Caki2 (cell line): ENCODE results near the gene KCNQ1. TPM values are rescaled to one million over a fixed set of nuclear protein-coding genes. Genes with fewer than 3 reads are reported as not detected.

ENCODE experiments used
- DNase-seq: peaks from one replicate; pipeline ENCODE4 v3.0.0-alpha.2; 2015; ENCODE audit warnings: low read depth
- in situ Hi-C: cut with HindIII; loops from 2 replicates; pipeline ENCODE4 v1.10.0; 2016; ENCODE audit warnings: low sequenced_read_pairs, low pct_unique_long_range_greater_than_20kb, mixed read lengths
- total RNA-seq: library from RNA; depleted of rRNA; stranded (reverse); fragments of >200 nt; shearing (Covaris generic); gene quantifications from 2 replicates; pipeline ENCODE4 v1.2.3, GENCODE V29; 2014; ENCODE audit warnings: low replicate concordance

The KCNQ1 gene
- total RNA-seq, 1 experiment from 2014 or later: not detected

DNA sequence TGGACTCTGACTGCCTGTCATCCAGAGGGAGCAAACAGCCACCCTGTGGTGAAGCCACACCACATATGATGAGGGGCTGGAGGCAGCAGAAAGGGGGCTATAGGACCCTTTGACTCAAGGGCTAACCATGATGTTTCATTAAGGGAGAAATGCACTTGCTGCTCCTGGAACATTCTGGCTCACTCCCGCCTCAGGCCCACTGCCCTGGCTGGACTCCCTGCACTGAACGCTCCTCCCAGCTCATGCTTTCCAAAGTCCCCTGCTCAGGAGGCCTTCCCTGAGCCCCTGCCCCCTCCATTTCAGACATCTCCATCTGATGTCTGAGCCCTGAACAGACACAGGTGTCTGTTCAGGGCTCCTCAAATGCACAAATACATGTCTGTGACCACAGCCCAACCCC is 371.7 kb downstream of the KCNQ1 start:
- in situ Hi-C loops: no loop called here
- DNase-seq: no peak

DNA sequence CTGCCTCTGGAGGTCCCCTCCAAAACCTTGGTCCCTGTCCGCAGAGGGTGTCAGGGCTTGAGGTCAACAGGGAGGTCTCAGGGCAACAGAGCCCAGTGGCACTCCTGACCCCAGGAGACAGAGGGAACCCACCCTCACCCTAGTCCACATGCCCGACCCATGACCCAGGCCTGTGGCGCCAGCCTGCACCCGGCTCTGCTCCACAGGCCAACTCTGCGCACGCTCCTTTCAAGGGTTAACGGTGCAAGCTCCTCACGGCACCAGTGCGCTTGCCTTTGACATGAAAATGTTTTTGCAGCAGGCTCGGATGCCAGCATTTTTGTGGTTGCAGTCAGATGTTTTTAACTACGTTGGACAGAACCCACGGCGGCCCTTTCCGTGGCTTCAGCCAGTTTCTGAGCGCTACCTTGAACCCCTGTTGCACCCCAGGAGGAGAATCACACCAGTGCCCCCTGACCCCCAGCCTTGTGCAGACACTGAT is 372.2 kb downstream of the KCNQ1 start:
- in situ Hi-C loops: no loop called here
- DNase-seq: no peak

DNA sequence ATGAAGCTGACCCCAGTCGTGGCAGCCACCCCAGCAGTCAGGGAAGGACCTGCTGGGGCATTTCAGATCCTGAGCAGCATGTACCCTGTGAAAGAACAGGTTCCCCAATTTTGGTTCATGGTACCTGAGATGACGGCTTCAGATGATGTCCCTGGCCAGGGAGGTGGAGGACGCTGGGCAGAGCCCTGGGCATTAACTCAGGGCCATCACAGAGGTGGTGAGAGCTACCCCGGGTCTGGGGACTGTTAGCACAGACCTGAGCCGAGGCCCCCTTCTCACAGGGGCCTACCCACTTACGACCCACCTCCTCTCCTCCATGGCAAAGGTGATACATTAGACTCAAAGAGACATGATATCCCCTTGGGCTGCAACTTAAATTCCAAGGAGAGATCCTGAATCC is 372.6 kb downstream of the KCNQ1 start:
- in situ Hi-C loops: no loop called here
- DNase-seq: no peak

DNA sequence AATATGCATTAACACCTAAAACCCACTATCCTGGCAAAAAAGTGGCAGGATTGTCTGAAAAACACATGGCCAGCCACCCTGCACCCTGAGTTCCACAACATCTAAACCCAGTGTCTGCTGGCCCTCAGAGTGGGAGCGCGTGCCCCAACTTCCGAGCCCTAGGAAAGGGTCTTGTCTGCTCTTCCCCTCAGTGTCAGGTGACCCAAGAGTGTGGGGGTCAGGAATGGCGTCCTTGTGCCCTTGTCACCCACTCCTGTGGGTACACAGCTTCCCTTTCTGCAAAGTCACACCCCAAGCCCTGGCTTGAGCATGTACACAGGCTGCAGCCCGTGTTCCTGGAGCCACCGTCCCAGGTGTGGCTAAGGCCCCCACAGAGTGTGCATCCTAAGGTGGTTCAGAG is 373.2 kb downstream of the KCNQ1 start:
- in situ Hi-C loops: no loop called here
- no peak for DNase-seq

DNA sequence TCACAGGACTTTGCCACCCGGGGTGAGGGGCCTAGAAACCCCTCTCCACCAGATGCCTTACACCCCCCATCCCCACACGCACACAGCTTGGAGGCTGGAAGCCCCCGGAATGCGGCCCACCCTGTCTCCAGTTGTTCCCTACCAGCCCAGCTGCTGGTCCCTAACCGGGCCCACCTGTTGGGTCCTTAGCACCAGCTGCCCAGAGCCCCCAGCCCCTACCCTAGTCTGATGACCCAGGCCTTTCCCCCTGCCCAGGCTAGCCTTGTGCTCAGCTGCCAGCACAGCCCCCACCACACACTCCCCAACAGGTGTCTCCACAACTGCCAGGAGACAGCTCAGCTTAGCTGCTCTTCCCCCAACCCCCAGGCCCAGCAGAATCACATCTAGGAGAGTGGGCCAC is 373.7 kb downstream of the KCNQ1 start:
- no peak for DNase-seq
- in situ Hi-C loops: no loop called here

DNA sequence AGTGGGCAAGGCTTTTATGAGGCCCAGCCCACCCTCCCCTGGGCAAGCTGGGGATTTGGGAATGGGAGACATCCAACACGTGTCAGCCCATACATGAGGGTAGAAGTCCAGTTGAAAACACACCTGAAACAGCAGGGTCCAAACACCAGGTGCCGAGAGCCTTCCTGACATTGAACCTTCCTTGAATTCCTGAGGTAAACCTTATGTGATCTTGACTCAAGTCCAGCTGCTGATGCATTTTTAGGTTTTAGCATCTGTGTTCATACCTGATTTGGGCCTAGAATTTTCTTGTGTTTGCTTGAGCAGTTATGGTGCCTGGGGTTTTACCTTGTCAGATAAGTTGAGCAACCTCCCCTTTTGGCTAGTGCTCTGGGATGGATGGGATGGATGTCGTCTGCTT is 374.5 kb downstream of the KCNQ1 start:
- no peak for DNase-seq
- in situ Hi-C loops: no loop called here

DNA sequence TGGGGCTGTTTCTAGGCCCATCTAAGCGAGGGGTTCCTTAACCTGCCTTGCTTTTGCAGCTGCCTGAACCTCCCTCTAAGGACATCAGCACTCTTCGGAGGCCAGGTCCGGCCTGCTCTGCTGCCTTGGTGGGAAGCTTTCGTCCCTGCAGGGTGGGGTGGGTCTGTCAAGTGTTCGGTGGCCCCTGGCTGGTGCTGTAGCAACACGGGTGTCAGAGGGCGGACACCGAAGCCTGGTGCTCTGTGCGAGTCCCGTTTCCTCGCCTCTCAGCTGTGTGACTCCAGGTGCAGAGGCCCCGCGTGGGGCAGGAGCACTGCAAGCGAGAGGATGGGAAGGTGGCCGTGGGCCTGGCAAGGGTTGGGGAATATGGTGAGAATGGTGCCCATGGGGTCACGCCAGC is 376.2 kb downstream of the KCNQ1 start:
- DNase-seq: no peak
- in situ Hi-C loops: no loop called here

DNA sequence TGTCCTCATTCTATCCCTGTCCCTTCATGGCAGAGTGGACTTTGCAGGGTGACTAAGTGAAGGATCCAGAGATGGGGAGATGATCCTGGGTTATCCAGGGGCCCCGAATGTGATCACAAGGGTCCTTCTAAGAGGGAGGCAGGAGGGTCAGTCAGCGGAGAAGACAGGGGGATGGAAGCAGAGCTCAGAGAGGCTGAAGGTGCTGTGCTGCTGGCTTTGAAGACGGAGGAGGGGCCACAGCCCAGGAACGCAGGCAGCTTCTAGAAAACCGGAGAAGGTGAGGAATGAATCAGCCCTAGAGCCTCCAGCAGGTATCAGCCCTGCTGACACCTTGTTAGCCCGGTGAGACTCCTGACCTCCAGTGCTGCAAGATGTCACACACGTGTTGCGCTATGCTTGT is 377.1 kb downstream of the KCNQ1 start:
- DNase-seq: no peak
- in situ Hi-C loops: no loop called here

DNA sequence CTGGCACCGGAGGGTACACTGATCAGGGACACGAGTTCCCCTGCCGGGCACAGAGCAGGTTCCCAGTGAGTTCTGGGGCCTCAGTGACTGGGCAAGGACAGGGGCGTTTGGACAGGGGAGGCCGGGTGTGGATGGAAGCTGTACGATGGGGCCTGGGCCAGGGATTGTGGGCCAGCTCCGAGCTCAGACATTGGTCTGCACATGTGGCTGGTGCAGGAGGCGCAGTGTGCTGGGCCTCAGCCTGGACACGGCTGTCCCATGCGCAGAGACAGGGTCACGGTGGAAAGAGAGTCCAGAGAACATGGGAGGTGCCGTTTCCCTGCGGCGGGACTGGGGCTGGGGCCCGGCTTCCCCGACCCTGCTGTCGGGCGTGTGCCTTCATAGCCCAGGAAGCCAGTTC is 380.0 kb downstream of the KCNQ1 start:
- no peak for DNase-seq
- in situ Hi-C loops: no loop called here

DNA sequence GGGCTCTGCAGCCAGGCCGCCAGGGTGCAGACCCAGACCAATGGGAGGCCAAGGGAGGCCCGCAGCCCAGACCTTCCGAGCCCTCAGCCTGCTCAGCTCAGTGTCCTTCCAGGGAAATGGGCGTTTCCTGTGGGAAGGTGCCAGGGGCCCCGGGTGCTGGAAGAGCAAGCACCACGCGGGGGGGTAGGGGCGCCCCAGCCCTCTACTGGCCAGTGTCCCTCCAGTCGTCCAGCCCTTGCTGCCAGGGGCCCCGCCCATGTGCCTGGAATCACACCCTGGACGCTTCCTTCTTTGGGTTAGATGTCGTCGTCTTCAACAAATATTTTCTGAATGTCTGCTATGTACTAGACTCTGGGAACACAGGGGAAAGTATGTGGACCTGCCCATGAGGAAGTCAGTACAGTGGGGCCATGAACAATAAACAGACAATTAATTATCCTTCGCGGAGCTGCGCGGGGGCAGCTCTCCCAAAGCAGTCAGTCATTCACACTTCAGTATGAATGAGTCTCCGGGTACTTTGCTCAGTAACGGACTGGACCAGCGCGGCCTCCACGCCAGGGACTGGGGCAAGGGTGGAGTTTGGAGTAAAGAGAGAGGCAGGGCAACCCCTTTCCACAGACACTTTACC is 380.6 kb downstream of the KCNQ1 start:
- in situ Hi-C loops: no loop called here
- no peak for DNase-seq

DNA sequence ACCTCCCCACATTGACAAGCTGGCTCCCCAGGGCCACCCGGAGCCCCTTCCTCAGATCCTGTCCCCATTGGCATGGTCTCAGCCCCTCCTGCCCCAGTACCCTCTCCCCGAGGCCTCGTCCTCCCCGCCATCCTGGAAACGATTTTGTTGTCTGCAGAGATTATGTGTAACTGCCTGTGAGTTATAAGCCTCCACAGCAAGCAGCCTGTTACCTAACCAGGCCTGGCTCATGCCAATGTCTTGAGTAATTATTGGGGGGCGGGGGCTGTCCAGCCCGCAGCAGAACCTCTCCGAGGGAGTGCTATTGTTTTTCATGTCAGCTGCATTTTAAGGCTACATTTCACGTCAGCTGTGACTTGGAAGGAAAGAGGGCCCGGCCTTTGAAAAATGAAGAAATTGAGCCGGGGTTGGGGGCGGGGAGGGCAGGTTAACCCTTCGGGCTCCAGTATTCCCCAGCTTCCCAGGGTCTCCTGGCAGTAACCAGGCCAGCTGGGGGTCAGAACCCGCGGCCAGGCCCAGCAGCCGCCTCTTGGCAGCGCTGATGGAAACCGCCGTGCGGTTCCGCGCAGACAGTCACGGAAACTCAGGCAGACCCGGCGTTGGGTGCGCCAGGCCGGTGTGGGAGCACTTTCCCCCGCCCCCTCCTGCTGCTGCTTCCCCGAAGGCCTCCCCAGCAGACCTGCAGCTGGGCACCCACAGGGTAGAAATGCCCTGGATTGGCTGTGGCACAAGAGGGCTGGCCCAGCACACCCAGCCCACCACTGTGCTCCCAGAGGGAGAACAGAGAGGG is 381.3 kb downstream of the KCNQ1 start:
- no peak for DNase-seq
- in situ Hi-C loops: no loop called here

DNA sequence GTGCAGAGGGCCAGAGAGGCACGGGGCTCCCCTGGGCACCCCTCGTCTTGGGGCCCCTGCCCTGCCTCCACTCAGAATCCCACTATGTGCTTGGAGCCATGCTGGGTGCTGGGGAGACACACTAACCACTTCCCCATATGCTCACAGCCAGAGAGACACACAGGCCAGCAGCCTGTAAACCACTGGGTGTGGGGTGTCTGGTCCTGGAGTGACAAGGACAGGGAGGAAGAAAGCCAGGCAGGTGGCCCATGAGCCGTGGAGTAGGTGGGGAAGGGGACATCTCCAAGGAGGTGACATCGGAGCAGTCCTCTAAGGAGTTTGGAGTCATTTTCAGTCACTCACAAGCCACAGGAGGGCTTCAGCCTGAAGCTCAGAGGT is 381.9 kb downstream of the KCNQ1 start:
- DNase-seq: no peak
- in situ Hi-C loops: no loop called here

DNA sequence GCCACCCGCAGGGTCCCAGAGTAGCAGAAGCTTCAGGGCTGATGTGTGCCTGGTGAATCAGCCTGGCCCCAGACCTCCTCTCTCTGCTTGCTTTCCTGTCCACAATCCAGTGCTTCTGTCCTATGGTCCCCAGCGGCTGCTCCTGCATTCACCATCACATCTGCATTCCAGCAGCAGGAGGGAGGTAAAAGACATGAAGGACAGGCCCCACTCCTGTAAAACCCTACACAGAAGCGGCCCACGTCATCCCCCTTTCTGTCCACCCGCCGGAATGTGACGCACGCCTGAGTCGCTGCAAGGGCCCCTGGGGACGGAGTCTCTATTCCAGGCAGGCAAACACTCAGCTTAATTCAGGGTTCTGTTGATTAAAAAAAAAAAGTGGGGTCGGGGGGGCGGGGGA is 382.4 kb downstream of the KCNQ1 start:
- in situ Hi-C loops: no loop called here
- no peak for DNase-seq

DNA sequence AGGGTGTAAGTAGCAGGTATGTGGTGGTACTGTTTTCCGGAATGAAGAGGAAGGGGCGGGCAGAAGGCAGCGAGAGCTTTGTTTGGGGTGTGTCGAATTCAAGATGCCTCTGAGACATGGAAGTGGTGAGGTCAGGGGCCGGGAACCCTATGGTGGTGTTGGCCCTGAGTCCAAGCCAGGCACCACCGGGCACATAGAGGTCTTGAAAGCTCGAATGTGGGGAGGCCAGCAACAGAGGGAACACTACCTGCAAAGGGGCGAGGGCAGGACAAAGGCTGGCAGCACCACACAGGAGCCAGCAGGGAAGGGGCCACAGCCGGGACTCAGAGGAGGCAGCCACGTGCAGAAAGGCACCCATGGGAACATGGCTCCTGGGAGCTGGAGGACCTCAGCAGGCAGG is 383.0 kb downstream of the KCNQ1 start:
- no peak for DNase-seq
- in situ Hi-C loops: no loop called here

DNA sequence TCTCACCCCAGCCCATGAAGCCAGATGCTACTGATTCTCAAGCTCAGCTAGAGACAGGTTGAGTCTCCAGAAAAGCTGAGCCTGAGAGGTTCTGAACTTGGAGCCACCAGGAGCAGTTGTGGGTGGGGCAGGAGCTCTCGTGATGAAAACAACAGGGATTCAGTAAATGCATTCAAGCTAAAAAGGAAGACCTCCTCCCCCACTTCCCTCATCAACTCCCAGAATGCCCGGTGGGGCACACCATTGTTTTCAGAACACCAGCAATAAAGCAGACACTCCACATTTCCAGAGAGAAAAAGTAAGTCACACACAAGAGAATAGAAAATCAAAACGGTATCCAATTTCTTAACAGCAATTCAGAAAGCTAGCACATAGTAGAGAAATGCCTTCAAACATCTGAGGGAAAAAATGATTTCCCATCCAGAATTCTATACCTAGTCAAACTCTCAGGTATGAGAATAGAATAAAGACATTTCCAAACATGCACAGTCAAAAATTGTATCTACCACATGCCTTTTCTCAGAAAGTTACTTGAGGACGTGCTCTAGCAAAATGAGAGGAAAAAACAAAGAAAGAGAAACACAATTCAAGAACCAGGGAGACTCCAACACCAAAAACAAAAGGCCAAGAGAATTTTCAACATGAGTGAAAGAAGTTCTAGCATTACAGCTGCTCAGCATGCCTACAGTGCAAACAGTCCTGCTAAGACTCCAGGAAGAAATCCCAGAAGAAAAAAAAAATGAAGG is 383.9 kb downstream of the KCNQ1 start:
- in situ Hi-C loops: no loop called here
- DNase-seq: no peak

DNA sequence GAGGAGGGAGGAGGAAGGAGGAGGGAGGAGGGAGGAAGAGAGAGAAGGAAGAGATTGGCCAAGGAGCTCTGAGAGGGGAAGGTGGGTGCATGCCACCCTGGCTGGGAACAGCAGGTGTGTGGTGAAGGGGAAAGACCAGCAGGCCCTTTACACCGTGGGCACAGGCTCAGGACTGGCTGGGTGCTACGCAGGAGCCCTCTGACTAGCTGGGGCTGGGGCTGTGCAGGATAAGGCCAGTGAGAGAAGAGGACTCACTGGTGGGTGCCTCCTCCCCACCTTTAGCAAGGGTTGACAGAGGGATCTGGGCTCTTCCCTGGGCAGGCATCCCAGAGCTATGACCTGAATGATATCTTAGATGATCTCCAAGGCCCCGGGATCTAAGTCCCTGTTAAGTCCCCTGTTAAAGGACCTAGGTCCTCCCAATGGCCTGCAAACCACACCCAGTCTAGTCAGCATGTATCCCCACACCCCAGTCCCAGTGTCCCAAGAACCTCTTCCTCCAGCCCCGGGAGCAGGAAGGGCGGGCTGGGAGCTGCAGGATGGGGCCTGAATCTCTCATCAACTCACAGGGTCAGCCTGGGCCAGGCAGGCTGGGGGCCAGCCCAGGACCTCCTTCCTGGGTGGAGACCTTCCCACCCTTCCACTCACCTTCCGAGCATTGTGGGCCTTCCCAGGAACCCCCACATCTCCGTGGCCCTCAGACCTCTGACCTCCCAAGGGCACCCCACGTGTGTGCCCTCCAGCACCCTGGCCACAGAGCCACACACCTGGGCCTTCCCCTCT is 385.4 kb downstream of the KCNQ1 start:
- no peak for DNase-seq
- in situ Hi-C loops: no loop called here

DNA sequence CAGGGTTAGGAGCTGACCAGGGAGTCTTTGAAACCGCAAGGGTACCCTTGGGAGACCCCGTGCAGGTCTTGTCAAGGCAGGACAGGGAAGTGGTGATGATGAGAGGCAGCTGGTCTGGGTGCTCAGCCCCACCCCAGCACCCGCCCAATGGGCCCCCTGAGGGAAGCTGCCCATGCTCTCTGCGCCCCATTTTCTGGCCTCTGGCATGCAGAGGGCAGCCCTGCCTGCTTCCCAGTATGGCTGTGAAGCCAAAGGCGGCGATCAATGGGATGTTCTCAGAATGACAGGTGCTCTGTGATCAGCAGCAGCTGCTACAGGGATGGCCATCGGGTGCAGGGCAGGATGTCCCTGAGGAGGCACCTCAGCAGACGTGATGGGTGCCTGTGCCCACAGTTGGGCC is 386.1 kb downstream of the KCNQ1 start:
- no peak for DNase-seq
- in situ Hi-C loops: no loop called here

DNA sequence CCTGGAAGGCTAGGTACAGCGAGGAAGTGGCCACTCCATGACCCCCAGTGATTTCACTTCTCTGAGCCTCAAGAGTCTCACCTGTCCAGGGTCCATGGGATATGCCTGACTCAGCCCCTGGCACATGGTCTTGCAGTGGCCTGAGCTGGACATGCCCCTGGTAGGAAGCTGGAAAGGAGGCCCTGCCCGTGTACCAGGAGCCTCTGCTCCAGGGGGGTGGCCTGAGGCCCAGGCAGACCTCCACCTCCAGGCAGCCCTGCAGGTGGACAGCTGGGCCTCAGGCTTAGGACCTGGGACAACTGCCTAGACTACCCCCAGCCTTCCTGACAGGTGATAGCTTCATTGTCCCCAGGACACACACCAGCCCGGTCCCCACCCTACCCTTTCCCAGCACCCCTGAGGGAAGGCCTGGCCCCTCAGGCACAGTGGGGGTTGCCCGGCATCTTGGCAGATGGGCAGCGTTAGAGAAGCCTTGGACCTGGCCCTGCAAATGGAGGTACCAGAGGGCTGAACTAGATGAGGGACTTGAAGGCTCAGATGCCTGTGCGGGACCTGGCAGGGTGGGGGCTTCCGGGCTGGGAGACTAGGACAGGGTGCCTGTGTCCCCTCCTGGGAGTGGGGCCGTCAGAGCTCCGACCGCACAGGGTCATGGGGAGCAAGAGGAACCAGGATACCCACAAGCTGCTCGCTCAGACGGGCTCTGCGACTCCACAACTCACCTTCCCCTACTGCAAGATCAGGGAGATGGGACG is 387.1 kb downstream of the KCNQ1 start:
- no peak for DNase-seq
- in situ Hi-C loops: no loop called here
